BJ (cell line): ENCODE measurements around the gene SFTA2. TPM values are rescaled to one million over a fixed set of nuclear protein-coding genes. Genes with fewer than 3 reads are reported as not detected.

Experiments
- CTCF ChIA-PET: fragments of 350-600 bp; formaldehyde crosslinking; extraction: SDS; loops from one replicate; lab custom pipeline; 2021; ENCODE audit warnings: antibody characterized with exemption, inconsistent platforms; lab: Yijun Ruan, JAX
- POLR2A ChIA-PET: fragments of 300-600 bp; sonication (Branson Sonifier 250); formaldehyde crosslinking; extraction: SDS; loops from one replicate; lab custom pipeline; 2021; ENCODE audit warnings: antibody characterized with exemption; lab: Charles Lee
- DNase-seq: peaks from one replicate; pipeline ENCODE4 v3.0.0-alpha.2; 2011; ENCODE audit warnings: low read depth
- H3K27me3 ChIP-seq: 2 replicates; pipeline ENCODE4 v1.6.0; 2011; ENCODE audit warnings: low read length; ENCODE audit not compliant: control insufficient read depth, insufficient read depth
- H3K36me3 ChIP-seq: 2 replicates; pipeline ENCODE4 v1.5.1; 2011; ENCODE audit warnings: low read length; ENCODE audit not compliant: control insufficient read depth, insufficient read depth
- H3K4me3 ChIP-seq: 2 replicates; pipeline ENCODE4 v1.5.1; 2011; ENCODE audit warnings: low read depth, mild to moderate bottlenecking, control low read depth, low read length
- CTCF ChIP-seq: IDR thresholded peaks from 2 replicates; pipeline ENCODE4 v1.5.1; 2011; ENCODE audit warnings: low read depth, mild to moderate bottlenecking, control low read depth, inconsistent platforms, low read length, moderate library complexity; ENCODE audit not compliant: insufficient read depth
- polyA plus RNA-seq: library from polyadenylated mRNA; depleted of rRNA; stranded (reverse); fragments of >200 nt; gene quantifications from 2 replicates; pipeline ENCODE4 v1.2.3, GENCODE V29; 2011

SFTA2 gene
- polyA plus RNA-seq, 1 experiment: not detected

- H3K4me3 ChIP-seq: no peak overlapping the region
- no peak for TF ChIP-seq CTCF
- no peaks in the 10 kb centered on the region for H3K27me3 ChIP-seq
- ChIA-PET CTCF (no interaction called here), POLR2A (no interaction called here)
- H3K36me3 ChIP-seq: peaks cover 23% of the 10 kb centered on the region
- DNase-seq: no peak
Observed at GRCh38 chr6:30891450-30891723, 40.6 kb downstream of the SFTA2 start.

- H3K36me3 ChIP-seq: peaks cover 21% of the 10 kb centered on the region
- no peak for DNase-seq
- no peak overlapping the region for H3K4me3 ChIP-seq
- ChIA-PET CTCF (interaction anchor here (0.6 to 1.4 kb wide), 4 partner anchors 10 to 62 kb away, joined by 3 to 6 read pairs (median 3); no protein-coding TSS in a partner anchor), POLR2A (no interaction called here)
- H3K27me3 ChIP-seq: no peaks in the 10 kb centered on the region
- TF ChIP-seq CTCF: no peak
Observed at GRCh38 chr6:30890646-30891449, 41.1 kb downstream of the SFTA2 start.

GRCh38 chr6:30889921-30890645, 41.9 kb downstream of the SFTA2 start:
- CTCF ChIA-PET: interaction anchor here (0.6 to 1.8 kb wide), 8 partner anchors 8 to 63 kb away, joined by 3 to 6 read pairs (median 3); no protein-coding TSS in a partner anchor
- TF ChIP-seq CTCF: no peak
- no peaks in the 10 kb centered on the region for H3K27me3 ChIP-seq
- POLR2A ChIA-PET: no interaction called here
- DNase-seq: no peak
- H3K4me3 ChIP-seq: no peak overlapping the region
- peaks cover 16% of the 10 kb centered on the region for H3K36me3 ChIP-seq

GRCh38 chr6:30889496-30889885, 42.5 kb downstream of the SFTA2 start:
- H3K4me3 ChIP-seq: no peak overlapping the region
- H3K27me3 ChIP-seq: no peaks in the 10 kb centered on the region
- peaks cover 16% of the 10 kb centered on the region for H3K36me3 ChIP-seq
- ChIA-PET POLR2A (no interaction called here), CTCF (interaction anchor here (0.8 to 1.8 kb wide), 10 partner anchors 9 to 210 kb away, joined by 3 to 6 read pairs (median 4); no protein-coding TSS in a partner anchor)
- TF ChIP-seq CTCF: no peak
- no peak for DNase-seq

- CTCF ChIA-PET: interaction anchor here (0.9 to 1.8 kb wide), 11 partner anchors 9 to 210 kb away, joined by 3 to 6 read pairs (median 3); no protein-coding TSS in a partner anchor
- DNase-seq: no peak
- H3K36me3 ChIP-seq: peaks cover 16% of the 10 kb centered on the region
- H3K4me3 ChIP-seq: no peak overlapping the region
- POLR2A ChIA-PET: no interaction called here
- TF ChIP-seq CTCF: no peak
- H3K27me3 ChIP-seq: no peaks in the 10 kb centered on the region
Observed at GRCh38 chr6:30888816-30889495, 43.0 kb downstream of the SFTA2 start.
